ENCODE measurements around the gene RHPN2. TPM values are rescaled to one million over a fixed set of nuclear protein-coding genes. Genes with fewer than 3 reads are reported as not detected.

RHPN2 gene
- total and polyA plus RNA-seq, 2 of the 13 experiments (the other 11 are each of a cell fraction or from before 2014, with no cell fraction given), result 20.3 to 48.0 TPM

DNA sequence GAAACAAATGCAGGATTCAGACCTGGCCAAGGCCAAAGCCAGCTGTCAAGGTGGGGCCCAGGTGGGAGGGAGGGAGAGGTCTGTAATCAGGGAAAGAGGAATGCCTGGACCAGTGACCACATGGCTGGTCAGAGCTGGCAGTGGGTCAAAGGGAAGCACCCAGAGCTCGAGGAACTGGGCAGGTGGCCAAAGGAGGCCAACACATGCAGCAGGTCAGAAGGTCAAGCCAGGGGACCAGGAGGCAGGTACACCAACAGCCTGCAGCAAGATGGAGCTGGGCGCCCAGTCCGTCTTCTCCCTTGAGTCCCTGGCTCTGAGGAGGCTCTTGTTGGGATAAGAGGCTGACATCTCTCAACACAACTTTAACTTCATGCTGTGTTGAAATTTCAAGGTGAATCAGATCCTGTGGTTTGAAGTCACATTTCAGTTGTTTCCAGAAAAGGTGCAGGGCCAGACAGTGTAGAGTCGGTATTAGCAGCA is 33.4 kb upstream of the RHPN2 start (continued):
- TF ChIP-seq, protein P1, sequence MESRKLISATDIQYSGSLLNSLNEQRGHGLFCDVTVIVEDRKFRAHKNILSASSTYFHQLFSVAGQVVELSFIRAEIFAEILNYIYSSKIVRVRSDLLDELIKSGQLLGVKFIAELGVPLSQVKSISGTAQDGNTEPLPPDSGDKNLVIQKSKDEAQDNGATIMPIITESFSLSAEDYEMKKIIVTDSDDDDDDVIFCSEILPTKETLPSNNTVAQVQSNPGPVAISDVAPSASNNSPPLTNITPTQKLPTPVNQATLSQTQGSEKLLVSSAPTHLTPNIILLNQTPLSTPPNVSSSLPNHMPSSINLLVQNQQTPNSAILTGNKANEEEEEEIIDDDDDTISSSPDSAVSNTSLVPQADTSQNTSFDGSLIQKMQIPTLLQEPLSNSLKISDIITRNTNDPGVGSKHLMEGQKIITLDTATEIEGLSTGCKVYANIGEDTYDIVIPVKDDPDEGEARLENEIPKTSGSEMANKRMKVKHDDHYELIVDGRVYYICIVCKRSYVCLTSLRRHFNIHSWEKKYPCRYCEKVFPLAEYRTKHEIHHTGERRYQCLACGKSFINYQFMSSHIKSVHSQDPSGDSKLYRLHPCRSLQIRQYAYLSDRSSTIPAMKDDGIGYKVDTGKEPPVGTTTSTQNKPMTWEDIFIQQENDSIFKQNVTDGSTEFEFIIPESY (CRISPR knock-in tag; IDR thresholded peaks at IDR 0.05), result peak; percentile 22; the same call in 1 of the 2 replicates
- TF ChIP-seq SAP130 (CRISPR knock-in tag; IDR thresholded peaks at IDR 0.05; ENCODE audit: low read depth) (peak; percentile 73), KDM5B (CRISPR knock-in tag; IDR thresholded peaks at IDR 0.05; ENCODE audit: borderline replicate concordance) (peak; percentile 26; the same call in 1 of the 2 replicates), ZFX (CRISPR knock-in tag; IDR thresholded peaks at IDR 0.05; ENCODE audit: low read depth) (peak; percentile 30; the same call in 1 of the 2 replicates), GATA4 (IDR thresholded peaks at IDR 0.05; ENCODE audit: borderline replicate concordance, low read depth) (no peak), KLF13 (CRISPR knock-in tag; IDR thresholded peaks at IDR 0.05) (no peak), HOXA3 (CRISPR knock-in tag; IDR thresholded peaks at IDR 0.05) (peak; percentile 59; the same call in 1 of the 2 replicates), ZNF260 (CRISPR knock-in tag; IDR thresholded peaks at IDR 0.05; ENCODE audit: borderline replicate concordance, low read depth) (no peak), ZNF792 (CRISPR knock-in tag; IDR thresholded peaks at IDR 0.05) (no peak; the same call in 1 of the 2 replicates), ZNF772 (CRISPR knock-in tag; IDR thresholded peaks at IDR 0.05) (no peak), RARA (CRISPR knock-in tag; IDR thresholded peaks at IDR 0.05) (peak; percentile 98), MXI1 (IDR thresholded peaks at IDR 0.05; ENCODE audit: borderline replicate concordance, low read depth, low read length) (peak; percentile 42; the same call in 1 of the 3 replicates), TBL1XR1 (IDR thresholded peaks at IDR 0.05; ENCODE audit: borderline replicate concordance, low read length, partially characterized antibody) (peak; percentile 95), ZNF589 (CRISPR knock-in tag; conservative IDR thresholded peaks at IDR 0.05) (no peak), PRMT3 (CRISPR knock-in tag; IDR thresholded peaks at IDR 0.05; ENCODE audit: borderline replicate concordance, low read depth) (no peak)
- TF ChIP-seq, protein P2, sequence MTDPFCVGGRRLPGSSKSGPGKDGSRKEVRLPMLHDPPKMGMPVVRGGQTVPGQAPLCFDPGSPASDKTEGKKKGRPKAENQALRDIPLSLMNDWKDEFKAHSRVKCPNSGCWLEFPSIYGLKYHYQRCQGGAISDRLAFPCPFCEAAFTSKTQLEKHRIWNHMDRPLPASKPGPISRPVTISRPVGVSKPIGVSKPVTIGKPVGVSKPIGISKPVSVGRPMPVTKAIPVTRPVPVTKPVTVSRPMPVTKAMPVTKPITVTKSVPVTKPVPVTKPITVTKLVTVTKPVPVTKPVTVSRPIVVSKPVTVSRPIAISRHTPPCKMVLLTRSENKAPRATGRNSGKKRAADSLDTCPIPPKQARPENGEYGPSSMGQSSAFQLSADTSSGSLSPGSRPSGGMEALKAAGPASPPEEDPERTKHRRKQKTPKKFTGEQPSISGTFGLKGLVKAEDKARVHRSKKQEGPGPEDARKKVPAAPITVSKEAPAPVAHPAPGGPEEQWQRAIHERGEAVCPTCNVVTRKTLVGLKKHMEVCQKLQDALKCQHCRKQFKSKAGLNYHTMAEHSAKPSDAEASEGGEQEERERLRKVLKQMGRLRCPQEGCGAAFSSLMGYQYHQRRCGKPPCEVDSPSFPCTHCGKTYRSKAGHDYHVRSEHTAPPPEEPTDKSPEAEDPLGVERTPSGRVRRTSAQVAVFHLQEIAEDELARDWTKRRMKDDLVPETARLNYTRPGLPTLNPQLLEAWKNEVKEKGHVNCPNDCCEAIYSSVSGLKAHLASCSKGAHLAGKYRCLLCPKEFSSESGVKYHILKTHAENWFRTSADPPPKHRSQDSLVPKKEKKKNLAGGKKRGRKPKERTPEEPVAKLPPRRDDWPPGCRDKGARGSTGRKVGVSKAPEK (CRISPR knock-in tag; IDR thresholded peaks at IDR 0.05; ENCODE audit: borderline replicate concordance), result 0 out of 2 replicates have a peak, but pooled peaks have one; percentile 57
- TF ChIP-seq, protein P3, sequence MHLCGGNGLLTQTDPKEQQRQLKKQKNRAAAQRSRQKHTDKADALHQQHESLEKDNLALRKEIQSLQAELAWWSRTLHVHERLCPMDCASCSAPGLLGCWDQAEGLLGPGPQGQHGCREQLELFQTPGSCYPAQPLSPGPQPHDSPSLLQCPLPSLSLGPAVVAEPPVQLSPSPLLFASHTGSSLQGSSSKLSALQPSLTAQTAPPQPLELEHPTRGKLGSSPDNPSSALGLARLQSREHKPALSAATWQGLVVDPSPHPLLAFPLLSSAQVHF (CRISPR knock-in tag; IDR thresholded peaks at IDR 0.05), result no peak
- TF ChIP-seq, protein P4, sequence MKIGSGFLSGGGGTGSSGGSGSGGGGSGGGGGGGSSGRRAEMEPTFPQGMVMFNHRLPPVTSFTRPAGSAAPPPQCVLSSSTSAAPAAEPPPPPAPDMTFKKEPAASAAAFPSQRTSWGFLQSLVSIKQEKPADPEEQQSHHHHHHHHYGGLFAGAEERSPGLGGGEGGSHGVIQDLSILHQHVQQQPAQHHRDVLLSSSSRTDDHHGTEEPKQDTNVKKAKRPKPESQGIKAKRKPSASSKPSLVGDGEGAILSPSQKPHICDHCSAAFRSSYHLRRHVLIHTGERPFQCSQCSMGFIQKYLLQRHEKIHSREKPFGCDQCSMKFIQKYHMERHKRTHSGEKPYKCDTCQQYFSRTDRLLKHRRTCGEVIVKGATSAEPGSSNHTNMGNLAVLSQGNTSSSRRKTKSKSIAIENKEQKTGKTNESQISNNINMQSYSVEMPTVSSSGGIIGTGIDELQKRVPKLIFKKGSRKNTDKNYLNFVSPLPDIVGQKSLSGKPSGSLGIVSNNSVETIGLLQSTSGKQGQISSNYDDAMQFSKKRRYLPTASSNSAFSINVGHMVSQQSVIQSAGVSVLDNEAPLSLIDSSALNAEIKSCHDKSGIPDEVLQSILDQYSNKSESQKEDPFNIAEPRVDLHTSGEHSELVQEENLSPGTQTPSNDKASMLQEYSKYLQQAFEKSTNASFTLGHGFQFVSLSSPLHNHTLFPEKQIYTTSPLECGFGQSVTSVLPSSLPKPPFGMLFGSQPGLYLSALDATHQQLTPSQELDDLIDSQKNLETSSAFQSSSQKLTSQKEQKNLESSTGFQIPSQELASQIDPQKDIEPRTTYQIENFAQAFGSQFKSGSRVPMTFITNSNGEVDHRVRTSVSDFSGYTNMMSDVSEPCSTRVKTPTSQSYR (CRISPR knock-in tag; IDR thresholded peaks at IDR 0.05; ENCODE audit: borderline replicate concordance), result 0 out of 2 replicates have a peak, but pooled peaks have one; percentile 18

Data from HepG2 (cell line).